GM10248 (cell line): ENCODE data around the gene PRKN.

Experiments used
- CTCF ChIA-PET: fragments of 300-600 bp; sonication (Branson Sonifier 250); formaldehyde crosslinking; extraction: SDS; loops from one replicate; lab custom pipeline; 2021; ENCODE audit warnings: antibody characterized with exemption; lab: Yijun Ruan, JAX
- POLR2A ChIA-PET: fragments of 350-650 bp; sonication (Branson Sonifier 250); formaldehyde crosslinking; extraction: SDS; loops from one replicate; lab custom pipeline; 2020; ENCODE audit warnings: antibody characterized with exemption; lab: Yijun Ruan, JAX
- DNase-seq: peaks from one replicate; pipeline ENCODE4 v3.0.0; 2012; ENCODE audit errors: extremely low spot score
- TF ChIP-seq, protein P1 (sequence below): IDR thresholded peaks from 2 replicates; pipeline ENCODE4 v1.5.1; 2012; ENCODE audit warnings: mild to moderate bottlenecking, low read depth; ENCODE audit errors: extremely low read depth, missing control alignments, control extremely low read depth

PRKN gene

DNA sequence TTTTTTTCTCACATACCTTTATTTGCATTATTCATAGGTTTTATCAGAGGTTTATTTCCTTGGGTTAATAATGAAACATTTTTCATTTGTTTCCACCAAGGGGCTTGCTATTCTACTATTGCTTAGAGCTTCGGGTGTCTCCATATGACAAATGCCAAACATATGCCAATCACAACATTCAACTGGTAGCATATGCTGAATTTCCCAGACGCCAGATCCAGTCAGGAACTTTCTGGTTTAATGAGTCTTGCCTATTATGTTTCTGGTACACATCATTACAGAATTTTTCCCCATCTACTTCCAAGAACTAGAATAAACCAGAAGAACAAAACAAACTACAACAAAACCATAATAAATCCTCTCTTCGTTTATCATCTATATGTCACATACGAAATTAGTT is 180.7 kb downstream of the PRKN start:
- ChIA-PET POLR2A (no interaction called here), CTCF (no interaction called here)
- DNase-seq: no peak
- TF ChIP-seq, protein P1, sequence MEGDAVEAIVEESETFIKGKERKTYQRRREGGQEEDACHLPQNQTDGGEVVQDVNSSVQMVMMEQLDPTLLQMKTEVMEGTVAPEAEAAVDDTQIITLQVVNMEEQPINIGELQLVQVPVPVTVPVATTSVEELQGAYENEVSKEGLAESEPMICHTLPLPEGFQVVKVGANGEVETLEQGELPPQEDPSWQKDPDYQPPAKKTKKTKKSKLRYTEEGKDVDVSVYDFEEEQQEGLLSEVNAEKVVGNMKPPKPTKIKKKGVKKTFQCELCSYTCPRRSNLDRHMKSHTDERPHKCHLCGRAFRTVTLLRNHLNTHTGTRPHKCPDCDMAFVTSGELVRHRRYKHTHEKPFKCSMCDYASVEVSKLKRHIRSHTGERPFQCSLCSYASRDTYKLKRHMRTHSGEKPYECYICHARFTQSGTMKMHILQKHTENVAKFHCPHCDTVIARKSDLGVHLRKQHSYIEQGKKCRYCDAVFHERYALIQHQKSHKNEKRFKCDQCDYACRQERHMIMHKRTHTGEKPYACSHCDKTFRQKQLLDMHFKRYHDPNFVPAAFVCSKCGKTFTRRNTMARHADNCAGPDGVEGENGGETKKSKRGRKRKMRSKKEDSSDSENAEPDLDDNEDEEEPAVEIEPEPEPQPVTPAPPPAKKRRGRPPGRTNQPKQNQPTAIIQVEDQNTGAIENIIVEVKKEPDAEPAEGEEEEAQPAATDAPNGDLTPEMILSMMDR: no peak

DNA sequence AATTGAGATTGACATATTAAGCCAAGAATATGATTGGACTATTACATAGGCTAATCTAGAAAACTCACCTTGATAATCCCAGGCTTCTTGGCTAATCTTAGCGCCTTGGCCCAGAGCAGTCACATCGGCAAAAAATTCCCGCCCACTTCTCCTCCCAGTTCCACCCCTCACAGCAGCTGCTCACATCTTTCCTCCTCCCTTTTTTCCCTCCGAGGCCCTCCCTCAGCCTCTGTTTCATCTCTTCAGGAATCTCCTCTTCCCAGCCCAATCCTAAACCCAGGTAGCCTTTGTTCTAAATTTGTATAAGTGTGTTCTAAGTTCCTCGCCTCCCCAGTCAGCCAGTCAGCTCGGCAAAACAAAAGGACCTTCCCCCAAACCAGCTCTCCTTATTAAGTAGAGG is 184.3 kb downstream of the PRKN start:
- CTCF ChIA-PET: interaction anchor here (1.0 kb wide), 1 partner anchor 14 kb away, joined by 3 read pairs; no protein-coding TSS in a partner anchor
- POLR2A ChIA-PET: no interaction called here

DNA sequence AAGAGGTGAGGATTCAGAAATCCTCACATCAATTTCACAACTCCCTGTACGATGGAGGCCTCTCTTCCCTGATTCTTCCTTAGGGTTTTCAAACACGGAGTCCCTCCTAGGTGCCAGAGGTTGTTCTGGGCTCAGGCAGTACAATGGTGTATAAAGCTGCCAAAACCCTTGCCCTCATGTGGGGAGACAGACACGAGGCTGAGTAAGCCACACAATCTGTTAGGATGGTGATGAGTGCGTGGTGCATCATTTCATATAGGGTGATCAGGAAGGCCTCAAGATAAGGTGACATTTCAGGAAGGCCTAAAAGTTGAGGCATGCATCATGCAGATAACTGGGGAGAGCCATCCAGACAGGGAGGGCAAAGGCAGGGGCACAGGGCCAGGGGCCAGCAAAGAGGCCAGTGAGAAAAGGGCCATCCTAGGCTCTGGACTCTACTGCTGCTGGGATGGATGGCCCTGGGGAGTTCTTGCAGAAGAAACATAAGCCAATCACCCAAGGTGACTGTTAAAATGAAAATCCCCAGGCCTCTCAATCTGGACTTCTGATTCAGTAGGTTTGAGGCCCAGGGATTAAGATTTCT is 186.5 kb downstream of the PRKN start:
- TF ChIP-seq, protein P1: no peak
- POLR2A ChIA-PET: no interaction called here
- DNase-seq: no peak
- CTCF ChIA-PET: no interaction called here

More for the DNA sequence above, 184.3 kb downstream of the PRKN start:
- TF ChIP-seq, protein P1: no peak
- no peak for DNase-seq

DNA sequence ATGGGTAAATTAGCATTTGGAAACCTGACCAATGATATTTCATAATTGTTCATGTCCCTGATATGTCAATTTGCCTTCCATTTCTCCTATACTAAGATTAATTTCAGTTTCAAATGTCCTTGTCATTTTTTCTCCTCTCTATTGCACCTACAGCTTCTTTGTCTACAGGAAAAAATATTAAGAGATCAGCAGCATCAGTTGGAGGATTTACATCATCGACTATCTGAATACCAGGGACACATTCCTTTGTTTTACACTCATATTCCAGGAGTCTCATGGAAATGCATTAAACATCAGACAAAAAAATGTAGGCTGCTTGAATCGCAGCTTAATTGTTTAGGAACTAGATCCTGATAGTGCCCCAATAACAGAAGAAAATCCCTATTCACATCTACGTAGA is 188.2 kb downstream of the PRKN start:
- ChIA-PET POLR2A (no interaction called here), CTCF (interaction anchor here (1.4 kb wide), 1 partner anchor 18 kb away, joined by 4 read pairs; no protein-coding TSS in a partner anchor)
- no peak for DNase-seq
- TF ChIP-seq, protein P1: no peak

DNA sequence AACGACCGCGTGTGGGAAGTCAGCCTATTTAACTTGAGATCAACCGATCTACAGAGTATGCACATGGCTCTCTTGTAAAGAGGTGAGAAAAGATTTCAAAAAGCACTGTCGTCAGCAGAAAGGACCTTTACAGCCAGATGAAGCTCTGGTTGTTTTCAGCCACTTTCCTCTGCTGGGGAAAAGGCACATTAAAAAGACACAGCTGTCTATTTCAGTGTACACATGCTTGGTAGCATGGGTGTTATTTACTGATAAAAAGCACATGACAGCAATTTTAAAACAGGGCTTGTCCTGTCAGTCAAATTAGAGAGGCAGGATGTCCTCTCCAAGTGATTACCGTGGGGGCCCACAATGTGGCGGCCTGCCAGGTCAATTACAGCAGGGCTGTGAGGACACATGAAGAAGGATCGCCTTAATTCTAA is 188.9 kb downstream of the PRKN start:
- CTCF ChIA-PET: interaction anchor here (1.2 kb wide), 1 partner anchor 21 kb away, joined by 3 read pairs; no protein-coding TSS in a partner anchor
- TF ChIP-seq, protein P1: no peak
- POLR2A ChIA-PET: no interaction called here
- DNase-seq: no peak

DNA sequence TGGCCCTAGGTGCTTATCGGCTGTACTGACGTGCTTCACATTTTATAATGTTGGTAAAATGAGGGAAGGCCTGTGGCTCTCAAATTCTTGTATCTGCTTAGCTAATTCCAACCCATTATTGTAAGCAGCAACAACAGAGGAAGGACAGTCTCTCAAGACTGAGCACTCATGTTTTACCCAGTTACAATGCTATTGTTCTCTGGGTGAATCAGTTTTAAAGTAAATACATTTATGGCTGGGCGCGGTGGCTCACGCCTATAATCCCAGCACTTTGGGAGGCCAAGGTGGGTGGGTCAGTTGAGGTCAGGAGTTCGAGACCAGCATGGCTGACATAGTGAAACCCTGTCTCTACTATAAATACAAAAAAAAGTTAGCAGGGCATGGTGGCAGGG is 194.6 kb downstream of the PRKN start:
- POLR2A ChIA-PET: no interaction called here

More for the DNA sequence above, 194.6 kb downstream of the PRKN start:
- TF ChIP-seq, protein P1: no peak
- CTCF ChIA-PET: no interaction called here
- DNase-seq: no peak
